HG03575 (cell line): Measurements from ENCODE around the gene THSD7A.

Experiments used
- ATAC-seq: cut with Tn5 transposase; IDR thresholded peaks from one replicate; pipeline ENCODE4 v1.9.1; 2021; ENCODE audit not compliant: unreplicated experiment, insufficient number of reproducible peaks, low FRiP score; ENCODE audit errors: extremely low read depth

THSD7A gene

DNA sequence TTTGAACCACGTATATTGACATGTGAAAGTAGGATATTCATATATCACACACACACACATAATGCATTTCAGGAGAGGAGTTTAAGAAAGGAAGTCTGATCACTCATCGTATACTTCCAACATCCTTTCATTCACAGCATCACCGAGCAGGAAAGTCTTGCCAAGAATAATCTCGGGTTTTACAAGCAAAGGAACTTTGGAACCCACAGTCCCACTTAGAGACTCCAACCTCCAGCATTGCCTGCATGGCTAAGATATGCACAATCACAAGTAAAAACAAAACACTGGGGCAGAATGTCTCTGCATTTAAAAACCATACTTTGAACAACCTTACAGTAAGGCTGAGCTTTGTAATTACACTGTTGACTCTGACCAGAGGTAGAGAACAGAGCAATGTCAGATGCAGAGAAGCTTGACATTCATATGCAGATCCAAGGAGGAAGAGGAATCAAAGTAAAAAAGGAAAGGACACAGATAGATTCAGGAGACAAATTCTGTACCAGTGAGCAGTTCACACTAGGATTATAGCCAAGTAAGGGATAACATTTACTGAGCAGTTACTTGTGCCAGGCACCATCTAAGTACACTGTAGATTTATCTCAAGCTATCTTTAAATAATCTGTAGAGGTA, 14.8 kb downstream of the THSD7A start:
- no peak for ATAC-seq

DNA sequence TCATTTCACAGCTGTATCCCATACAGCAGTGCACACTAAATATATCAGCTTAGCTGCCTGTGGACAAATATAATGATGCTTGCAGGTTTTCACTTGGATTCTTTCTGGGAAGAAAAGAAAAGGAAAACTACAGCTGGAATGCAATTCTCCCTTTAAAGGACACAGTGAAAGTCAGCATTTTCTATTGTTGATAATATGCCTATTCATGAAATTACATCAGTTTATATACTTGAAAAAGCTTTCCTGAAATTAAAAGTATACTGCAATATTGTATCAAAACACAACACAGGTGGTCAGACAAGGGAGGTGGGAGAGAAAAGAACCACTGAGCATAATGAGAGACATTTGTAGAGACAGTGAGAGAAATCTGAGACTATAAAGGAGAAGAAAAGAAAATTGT, 20.3 kb downstream of the THSD7A start:
- ATAC-seq, result no peak

DNA sequence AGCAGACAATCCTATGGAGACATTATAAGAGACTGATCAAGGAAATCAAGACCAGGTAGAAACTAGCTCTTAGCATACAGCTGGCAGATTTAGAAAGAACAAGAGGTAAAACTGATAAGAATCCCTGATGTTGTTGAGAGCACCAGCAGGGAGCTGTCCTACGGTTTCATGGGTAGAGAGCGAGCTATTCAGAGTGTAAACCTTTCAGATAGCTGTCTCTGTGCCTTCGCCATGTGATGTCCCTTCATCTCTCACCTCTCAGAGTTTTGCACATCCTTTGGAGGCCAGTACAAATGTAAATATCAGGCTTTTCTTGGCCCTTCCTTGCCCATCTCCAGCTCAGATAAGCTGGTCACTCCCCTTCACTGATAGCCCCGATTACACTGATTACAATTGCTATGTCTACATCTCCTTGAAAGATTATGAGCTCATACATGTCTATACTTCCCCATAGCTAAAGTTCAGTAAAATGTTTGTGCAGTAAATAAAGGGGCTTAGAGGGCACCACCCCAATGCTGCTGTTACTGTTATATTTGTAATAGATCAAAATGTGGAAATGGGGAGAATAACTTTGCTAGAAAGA, 21.9 kb downstream of the THSD7A start:
- no peak for ATAC-seq

GRCh38 chr7:11807000-11807399, 25.0 kb downstream of the THSD7A start:
- no peak for ATAC-seq

- ATAC-seq, result no peak
These were observed 27.4 kb downstream of the THSD7A start for GRCh38 chr7:11804621-11805020.

DNA sequence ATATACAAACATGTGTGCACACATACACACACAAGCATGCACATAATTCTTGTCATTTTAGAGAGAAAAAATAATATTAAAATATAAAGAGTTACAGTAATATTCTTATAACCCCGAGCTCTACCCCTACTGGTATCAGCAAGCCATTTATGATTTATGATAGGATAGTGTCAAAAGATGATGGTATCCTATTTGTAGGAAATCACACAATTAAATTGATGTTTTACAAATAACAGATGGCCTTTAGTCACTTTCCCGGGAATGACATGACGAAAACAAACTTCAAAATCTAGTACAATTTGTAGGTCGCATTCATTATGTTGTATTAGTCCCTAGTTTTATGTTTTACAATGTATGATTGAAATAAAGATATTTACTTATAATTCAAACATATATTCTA, 36.8 kb downstream of the THSD7A start:
- ATAC-seq, result no peak

DNA sequence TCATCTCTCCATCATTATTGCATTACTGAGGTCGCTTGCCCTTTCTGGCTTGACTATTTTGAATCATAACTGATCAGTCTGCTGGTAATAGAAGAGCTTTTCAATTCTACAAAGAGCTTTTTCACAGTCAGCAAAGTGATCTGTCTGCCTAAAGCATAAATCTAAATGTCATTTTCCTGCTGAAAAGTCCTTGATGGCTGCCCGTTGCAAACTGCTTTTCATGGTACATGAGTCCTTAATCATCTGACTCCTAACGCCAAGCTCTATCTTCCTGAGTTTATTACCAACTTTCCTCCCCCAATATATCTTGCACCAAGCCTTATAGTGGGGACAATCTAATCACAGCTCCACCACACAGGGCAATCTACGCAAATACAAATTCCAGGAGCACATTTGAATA, 39.8 kb downstream of the THSD7A start:
- no peak for ATAC-seq

DNA sequence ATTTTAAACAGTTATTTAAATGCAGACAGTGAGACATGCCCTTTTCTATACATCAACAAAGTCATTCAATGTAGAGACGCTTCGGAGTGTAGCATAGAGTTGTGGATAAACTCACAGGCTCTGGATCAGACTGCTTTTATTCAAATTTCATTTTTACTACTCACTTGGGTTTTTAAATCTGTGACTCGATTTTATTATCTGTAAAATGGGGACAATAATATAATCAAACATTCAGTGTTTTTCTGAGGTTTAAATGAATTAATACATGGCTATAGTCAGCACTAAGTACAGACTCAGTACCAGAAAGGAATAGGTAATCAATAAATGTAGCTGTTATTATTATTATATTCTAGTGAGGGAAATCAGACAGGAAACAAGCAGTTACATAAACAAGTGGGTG, 43.4 kb downstream of the THSD7A start:
- ATAC-seq, result no peak

GRCh38 chr7:11787534-11787933, 44.5 kb downstream of the THSD7A start:
- ATAC-seq, result no peak

GRCh38 chr7:11786186-11786585, 45.8 kb downstream of the THSD7A start:
- no peak for ATAC-seq

DNA sequence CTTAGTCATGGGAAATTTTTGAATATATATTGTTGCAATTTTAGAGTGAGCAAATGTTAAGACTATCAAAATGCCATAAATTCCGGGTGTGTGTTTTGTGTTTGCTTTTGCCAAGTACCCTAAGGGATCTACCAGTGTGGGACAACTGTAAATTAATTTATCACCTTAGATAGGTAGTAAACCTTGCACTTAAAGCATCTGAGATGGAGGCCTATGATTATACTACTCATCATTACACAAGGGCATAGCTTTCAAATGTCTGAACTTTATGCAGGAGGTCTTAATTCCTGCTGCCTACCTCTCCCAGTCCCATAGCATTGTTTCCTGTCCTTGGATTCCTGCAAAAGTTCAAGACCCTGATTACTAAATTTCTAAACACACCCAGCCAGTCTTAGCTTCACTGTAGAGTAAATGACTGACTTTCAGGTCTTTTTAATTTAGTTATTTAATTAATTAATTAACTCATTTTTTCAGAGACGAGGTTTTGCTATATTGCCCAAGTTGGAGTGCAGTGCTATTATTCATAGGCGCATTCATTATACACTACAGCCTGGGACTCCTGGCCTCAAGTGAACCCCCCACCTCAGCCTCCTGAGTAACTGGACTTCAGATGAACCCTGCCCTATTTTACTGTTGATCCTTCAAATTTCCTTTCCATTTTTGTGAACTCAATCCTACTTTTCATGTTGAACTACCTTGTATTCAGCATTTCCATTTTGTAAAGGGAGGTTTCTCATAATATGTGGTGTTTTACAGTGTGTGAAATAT, 47.0 kb downstream of the THSD7A start:
- ATAC-seq, result no peak

DNA sequence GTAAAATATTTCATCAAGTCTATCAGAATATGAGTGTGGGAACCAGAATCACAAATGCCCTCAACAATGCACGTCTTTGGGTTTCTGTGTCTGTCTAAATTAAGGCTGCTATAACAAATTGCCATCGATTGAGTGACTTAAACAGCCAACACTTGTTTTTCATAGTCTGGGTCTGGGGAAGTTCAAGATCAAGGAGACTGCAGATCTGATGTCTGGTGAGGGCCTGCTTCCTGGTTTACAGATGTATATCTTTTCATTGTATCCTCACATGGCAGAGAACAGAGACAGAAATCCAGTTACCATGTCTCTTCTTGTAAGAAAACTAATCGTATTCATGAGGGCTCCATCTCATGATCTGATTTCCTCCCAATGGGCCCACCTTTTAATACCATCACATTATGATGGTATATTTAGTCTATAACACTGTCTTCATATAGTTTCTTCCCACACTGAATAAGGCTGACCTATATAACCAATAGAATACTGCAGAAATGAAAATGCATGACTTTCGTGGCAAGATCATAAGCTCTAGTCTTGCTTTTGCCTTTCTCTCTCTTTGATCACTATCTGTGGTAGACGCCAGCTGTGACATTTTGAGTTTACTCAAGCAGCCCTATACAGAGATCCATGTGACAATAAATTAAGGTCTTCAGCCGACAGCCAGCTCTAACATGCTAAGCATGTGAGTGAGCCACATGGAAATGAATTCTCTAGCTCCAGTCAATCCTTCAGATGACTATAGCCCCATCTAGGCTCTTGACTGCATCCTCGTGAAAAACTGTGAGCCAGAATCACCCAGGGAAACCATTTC, 51.9 kb downstream of the THSD7A start:
- no peak for ATAC-seq

DNA sequence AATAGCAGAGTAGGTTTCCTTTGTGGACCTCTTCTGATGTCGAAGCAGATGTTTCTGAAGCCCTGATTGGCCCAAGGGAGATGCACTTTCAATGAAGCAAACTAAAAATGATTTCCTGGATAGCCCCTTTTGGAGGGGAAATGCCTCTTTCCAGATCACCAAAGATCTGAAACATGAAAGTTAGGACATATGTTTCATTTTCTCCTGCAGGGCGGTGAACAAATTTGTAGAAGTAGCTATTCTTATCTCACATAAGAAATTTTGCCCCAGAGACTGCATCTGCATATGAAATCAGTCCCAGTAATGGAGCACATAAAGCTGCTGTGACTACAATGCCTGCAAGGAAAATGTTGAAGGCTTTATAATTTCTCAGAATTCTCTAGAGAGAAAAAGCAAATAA, 56.0 kb downstream of the THSD7A start:
- ATAC-seq, result no peak

DNA sequence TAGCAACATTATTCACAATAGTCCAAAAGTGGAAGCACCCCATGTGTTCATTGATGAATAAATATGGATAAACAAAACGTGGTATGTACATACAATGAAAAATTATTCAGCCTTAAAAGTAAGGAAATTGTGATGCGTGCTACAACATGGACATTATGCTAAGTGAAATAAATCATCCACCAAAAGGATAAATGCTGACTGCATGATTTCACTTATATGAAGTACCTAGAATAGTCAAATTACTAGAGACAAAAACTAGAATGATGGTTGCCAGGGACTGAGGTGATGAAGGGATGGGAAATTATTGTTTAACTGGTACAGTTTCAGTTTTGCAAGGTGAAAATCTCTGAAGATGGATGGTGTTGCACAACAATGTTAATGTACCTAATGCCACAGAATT, 56.6 kb downstream of the THSD7A start:
- no peak for ATAC-seq

DNA sequence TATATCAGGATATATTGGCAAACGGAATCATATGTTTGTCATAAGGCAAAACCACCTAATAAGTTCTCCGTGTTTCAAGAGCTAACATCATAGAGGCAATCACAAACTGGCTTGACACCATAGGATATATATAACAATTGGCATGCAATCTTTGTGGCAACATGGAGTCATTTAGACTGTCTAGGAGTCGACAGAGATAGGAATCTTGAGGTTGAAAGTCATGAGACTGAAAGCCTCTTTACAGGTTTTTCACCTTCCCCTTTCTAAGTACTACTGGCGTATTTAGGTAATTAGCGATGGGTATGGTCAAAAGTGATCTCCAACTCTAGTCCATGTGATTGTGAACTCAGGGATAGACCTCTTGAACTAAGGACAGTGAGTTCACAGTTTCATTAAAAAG, 63.7 kb downstream of the THSD7A start:
- no peak for ATAC-seq

DNA sequence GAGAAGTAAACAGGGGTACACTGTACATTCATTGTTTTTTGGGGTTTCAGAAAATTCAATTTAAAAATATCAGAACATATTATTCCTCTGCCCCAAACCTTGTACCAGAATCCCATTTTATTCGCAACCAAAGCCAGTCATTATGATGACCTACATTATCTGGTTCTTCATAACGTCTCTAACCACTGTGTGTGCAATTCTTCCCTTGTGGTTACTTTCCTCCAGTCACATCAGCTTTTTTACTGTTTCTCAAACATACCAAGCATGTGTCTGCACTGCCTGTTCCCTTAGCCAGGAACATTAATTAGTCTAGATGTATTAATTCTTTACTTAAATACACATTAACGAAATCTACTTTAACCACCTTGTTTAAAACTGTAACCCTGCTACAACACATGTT, 64.8 kb downstream of the THSD7A start:
- no peak for ATAC-seq

GRCh38 chr7:11760372-11760771, 71.6 kb downstream of the THSD7A start:
- ATAC-seq, result no peak

- no peak for ATAC-seq
These were observed 73.3 kb downstream of the THSD7A start for GRCh38 chr7:11758627-11759111.

DNA sequence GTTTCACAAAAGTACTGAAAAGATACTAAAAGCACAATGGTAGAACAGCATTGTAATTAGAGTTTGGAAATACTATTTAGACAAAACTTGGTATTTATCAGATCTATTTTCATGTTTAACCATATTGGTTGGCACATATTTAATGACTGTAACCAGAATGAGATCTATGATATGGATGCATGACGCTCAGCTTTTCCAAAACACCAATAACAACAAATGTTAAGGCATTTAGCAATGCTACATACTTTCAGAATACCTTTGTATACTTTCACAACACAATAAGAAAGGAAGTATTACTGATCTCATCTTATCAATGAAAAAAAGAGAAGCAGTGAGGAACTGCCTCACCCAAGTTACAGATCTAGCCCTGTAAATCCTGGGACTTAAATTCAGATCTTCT, 74.8 kb downstream of the THSD7A start:
- ATAC-seq, result no peak

- ATAC-seq, result no peak
These were observed 77.1 kb downstream of the THSD7A start for GRCh38 chr7:11754933-11755332.
